H7 (cell line): ENCODE data around the gene CHRDL2. TPM values are rescaled to one million over a fixed set of nuclear protein-coding genes. Genes with fewer than 3 reads are reported as not detected.
"Not testable (repeated sequence)": the region's sequence is repeated elsewhere in the genome, so short reads cannot be mapped to it uniquely, and the experiment has no call there.

Experiments
- DNase-seq: peaks from one replicate; pipeline ENCODE4 v3.0.0; 2012
- H3K27me3 ChIP-seq: 2 replicates; pipeline ENCODE4 v1.6.0; 2011; ENCODE audit warnings: mild to moderate bottlenecking, low read length; ENCODE audit not compliant: control insufficient read depth, insufficient read depth
- H3K36me3 ChIP-seq: replicated peaks from 2 replicates; pipeline ENCODE4 v1.5.1; 2011; ENCODE audit warnings: low read length; ENCODE audit not compliant: control insufficient read depth, insufficient read depth
- H3K4me3 ChIP-seq: 2 replicates; pipeline ENCODE4 v1.5.1; 2011; ENCODE audit warnings: low read depth, mild to moderate bottlenecking, control low read depth, low read length, moderate library complexity; ENCODE audit not compliant: insufficient read depth
- total RNA-seq: library from RNA; depleted of rRNA; stranded (reverse); fragments of >200 nt; shearing (Covaris generic); gene quantifications from 2 replicates; pipeline ENCODE4 v1.2.3, GENCODE V29; 2014; rRNA removed

Gene CHRDL2, protein sequence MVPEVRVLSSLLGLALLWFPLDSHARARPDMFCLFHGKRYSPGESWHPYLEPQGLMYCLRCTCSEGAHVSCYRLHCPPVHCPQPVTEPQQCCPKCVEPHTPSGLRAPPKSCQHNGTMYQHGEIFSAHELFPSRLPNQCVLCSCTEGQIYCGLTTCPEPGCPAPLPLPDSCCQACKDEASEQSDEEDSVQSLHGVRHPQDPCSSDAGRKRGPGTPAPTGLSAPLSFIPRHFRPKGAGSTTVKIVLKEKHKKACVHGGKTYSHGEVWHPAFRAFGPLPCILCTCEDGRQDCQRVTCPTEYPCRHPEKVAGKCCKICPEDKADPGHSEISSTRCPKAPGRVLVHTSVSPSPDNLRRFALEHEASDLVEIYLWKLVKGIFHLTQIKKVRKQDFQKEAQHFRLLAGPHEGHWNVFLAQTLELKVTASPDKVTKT
- not detected in 2 replicates for total RNA-seq

- H3K4me3 ChIP-seq = peak within 1 kb of the TSS; percentile 42
- DNase-seq = peak; percentile 86
- no peaks in the 10 kb centered on the region for H3K36me3 ChIP-seq
- H3K27me3 ChIP-seq = peaks cover 51% of the 10 kb centered on the region
Observed at GRCh38 chr11:74731301-74732094, at the start of gene CHRDL2. Gene CHRDL2, minus strand, starts transcription at chr11:74731426. Its CDS starts 538 bp downstream, at chr11:74730888.

- no peaks in the 10 kb centered on the region for H3K36me3 ChIP-seq
- H3K27me3 ChIP-seq = no peaks in the 10 kb centered on the region
- H3K4me3 ChIP-seq = no peak overlapping the region
- no peak for DNase-seq
Observed at GRCh38 chr11:74780248-74781005, 49.2 kb upstream of the CHRDL2 start.

DNA sequence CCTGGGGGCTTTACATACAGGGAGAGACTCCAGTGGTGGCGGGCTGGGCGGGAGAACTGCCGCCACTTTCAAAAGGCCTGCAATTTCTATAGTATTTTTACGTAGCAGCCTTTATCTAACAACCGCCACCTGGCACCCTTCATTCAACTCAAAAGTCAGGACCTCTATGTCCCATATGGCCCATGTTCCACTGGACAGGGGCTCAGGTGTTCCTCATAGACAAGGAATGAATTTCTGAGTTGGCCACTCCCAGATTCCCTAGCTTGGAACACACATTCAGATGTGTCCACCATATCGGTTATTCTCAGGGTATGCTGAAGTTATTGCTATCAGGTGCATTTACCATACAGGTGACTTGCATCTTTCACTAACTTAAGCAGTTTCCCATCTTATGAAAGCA is 47.4 kb upstream of the CHRDL2 start:
- Histone ChIP-seq H3K27me3 (no peaks in the 10 kb centered on the region), H3K4me3 (no peak overlapping the region), H3K36me3 (no peaks in the 10 kb centered on the region)
- no peak for DNase-seq

- no peak for DNase-seq
- no peak overlapping the region for H3K4me3 ChIP-seq
- H3K36me3 ChIP-seq = no peaks in the 10 kb centered on the region
- no peaks in the 10 kb centered on the region for H3K27me3 ChIP-seq
Observed at GRCh38 chr11:74777877-74778276, 46.7 kb upstream of the CHRDL2 start.

DNA sequence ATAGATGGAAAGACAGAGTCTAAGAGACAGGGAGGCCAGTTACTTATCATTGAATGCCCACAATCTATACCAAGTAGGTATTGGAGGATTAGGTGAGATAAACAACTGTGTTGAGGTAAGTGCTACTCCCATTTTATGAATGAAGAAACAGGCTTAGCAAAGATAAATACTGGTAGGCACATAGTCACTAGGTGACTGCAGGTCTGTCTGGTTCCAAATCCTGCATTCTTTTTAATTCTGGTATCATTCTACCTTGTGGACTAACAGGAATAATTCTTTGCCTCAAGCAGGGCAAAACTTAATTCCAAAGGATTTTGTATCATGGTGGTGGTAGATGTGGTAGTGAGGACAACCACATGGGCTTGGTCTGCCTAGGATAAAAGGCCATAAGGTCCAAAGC is 45.8 kb upstream of the CHRDL2 start:
- H3K36me3 ChIP-seq = no peaks in the 10 kb centered on the region
- no peak overlapping the region for H3K4me3 ChIP-seq
- DNase-seq = no peak
- H3K27me3 ChIP-seq = no peaks in the 10 kb centered on the region

DNA sequence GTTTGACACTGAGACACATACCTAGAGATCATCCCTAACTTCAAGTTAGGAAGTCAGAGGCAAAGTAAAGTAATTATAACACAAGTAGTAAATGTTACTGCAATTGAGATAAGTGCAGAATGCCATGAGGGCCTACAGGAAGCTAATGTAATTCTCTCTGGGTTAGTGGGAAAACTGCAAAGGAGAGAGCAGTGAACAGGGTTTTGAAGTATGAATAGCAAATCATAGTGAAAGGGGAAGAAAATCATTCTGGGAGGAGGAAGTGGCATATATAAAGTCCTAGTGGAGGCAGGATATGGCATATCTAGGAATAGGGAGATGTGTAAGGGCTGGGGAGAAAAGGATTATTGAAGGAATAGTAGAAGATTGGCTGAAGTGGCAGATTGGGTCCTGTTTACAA is 45.3 kb upstream of the CHRDL2 start:
- Histone ChIP-seq H3K4me3 (no peak overlapping the region), H3K27me3 (no peaks in the 10 kb centered on the region), H3K36me3 (no peaks in the 10 kb centered on the region)
- DNase-seq = no peak

DNA sequence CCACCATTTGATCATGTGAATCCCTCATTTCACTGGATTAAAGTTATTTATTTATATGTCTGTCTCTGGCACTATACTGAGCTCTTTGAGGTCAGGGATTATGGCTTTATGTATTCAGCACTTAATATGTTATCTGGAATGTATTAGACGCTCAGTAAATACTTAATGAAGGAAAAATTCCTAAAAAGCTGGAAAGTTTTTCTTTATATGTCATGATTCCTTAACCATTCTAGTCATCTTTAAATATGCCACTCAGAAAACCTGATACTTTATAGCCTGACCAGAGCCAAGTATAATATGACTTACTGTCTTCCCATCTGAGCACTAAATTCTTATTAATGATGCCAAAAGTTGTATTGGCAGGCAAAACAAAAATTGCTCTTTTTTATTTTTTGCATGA is 44.5 kb upstream of the CHRDL2 start:
- no peak overlapping the region for H3K4me3 ChIP-seq
- H3K36me3 ChIP-seq = no peaks in the 10 kb centered on the region
- no peaks in the 10 kb centered on the region for H3K27me3 ChIP-seq
- DNase-seq = no peak

DNA sequence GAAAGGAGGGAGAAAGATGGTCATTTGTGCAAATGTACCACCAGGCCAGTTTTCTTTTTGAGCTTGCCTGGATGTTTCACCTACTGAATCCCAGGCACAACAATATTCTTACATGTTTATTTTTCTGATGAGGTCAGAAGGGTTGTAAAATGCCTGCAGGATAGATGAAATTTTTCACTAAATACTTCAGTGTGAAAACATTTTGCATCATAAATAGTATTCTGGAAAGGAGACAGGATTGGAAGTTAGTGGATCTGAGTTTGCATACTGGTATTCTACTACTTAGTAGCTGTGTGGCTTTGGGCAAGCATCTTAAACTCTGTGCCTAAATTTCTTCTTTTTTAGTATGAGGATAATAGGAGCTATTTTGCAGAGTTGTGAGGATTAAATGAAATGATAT is 42.2 kb upstream of the CHRDL2 start:
- Histone ChIP-seq H3K4me3 (no peak overlapping the region), H3K36me3 (no peaks in the 10 kb centered on the region), H3K27me3 (no peaks in the 10 kb centered on the region)
- DNase-seq = no peak

DNA sequence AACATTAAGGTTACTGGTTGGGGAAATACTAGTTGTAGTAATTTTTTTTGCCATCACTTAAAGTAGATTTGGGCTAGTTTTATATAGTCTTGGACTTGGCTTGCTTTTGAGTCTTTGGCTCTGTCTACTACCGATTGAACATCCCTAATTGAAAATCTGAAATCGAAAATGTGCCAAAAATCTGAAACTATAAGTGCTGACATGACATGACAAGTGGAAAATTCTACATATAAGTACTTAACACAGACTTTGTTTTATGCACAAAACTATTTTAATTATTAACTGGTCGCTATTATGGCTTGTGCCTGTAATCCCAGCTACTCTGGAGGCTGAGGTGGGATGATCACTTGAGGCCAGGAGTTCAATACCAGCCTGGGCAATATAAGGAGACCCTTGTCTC is 39.9 kb upstream of the CHRDL2 start:
- H3K27me3 ChIP-seq = no peaks in the 10 kb centered on the region
- H3K4me3 ChIP-seq = no peak overlapping the region
- no peak for DNase-seq
- H3K36me3 ChIP-seq = no peaks in the 10 kb centered on the region

DNA sequence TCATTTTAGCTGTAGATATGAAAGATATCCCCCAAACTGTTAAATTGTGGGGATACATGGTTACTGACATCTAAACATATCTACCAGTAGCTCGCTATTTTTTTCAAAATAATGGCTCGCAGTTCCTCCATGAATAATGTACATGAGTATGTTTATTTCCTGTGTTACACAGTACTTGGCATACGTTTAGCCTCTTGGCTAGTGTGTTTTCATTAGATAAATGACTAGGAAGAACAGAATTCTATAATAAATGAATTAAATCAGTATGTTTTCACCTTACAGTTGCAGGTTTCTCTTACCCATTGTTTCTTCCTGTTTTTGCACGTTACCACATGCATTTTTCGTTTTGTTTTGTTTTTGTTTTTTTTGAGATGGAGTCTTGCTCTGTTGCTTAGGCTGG is 39.2 kb upstream of the CHRDL2 start:
- DNase-seq = no peak
- Histone ChIP-seq H3K36me3 (no peaks in the 10 kb centered on the region), H3K4me3 (no peak overlapping the region), H3K27me3 (no peaks in the 10 kb centered on the region)

GRCh38 chr11:74769055-74769707 is 38.0 kb upstream of the CHRDL2 start:
- Histone ChIP-seq H3K36me3 (no peaks in the 10 kb centered on the region), H3K27me3 (no peaks in the 10 kb centered on the region), H3K4me3 (no peak overlapping the region)
- DNase-seq = no peak

- not testable (repeated sequence) for H3K4me3 ChIP-seq, H3K27me3 ChIP-seq, H3K36me3 ChIP-seq, DNase-seq
Observed at GRCh38 chr11:74768172-74768651, 37.0 kb upstream of the CHRDL2 start.

- Histone ChIP-seq H3K36me3 (no peaks in the 10 kb centered on the region), H3K27me3 (no peaks in the 10 kb centered on the region), H3K4me3 (no peak overlapping the region)
Observed at GRCh38 chr11:74766905-74767304, 35.7 kb upstream of the CHRDL2 start.

GRCh38 chr11:74756571-74756970 is 25.3 kb upstream of the CHRDL2 start:
- DNase-seq = no peak
- Histone ChIP-seq H3K27me3 (no peaks in the 10 kb centered on the region), H3K4me3 (no peak overlapping the region), H3K36me3 (no peaks in the 10 kb centered on the region)

More at GRCh38 chr11:74766905-74767304, 35.7 kb upstream of the CHRDL2 start:
- no peak for DNase-seq
